Ureter (tissue), 1 donor: ENCODE data around the gene PELI1. TPM values are rescaled to one million over a fixed set of nuclear protein-coding genes. Genes with fewer than 3 reads are reported as not detected.

Source experiments
- total RNA-seq: library from RNA; stranded (reverse); gene quantifications from one replicate; pipeline ENCODE4 v1.2.4, GENCODE V29; 2023
- donor health status: DM: yes; HTN: yes; CAD: no.

The PELI1 gene
- total RNA-seq, 1 donor from 2014 or later = 39.4 TPM

Other genes starting within 250 kb of the PELI1 start
- 27.5 TPM for gene VPS54, start 125.0 kb downstream of the PELI1 start, total RNA-seq